Loucy (cell line): ENCODE data around the gene ZCCHC8.

Experiments
- EZH2phosphoT487 ChIP-seq: fragments of 200-600 bp; IDR thresholded peaks from 2 replicates; pipeline ENCODE4 v1.6.1; 2018; ENCODE audit warnings: antibody characterized with exemption, mild to moderate bottlenecking, moderate library complexity, borderline replicate concordance
- TF ChIP-seq, protein P1 (sequence below): fragments of 200-600 bp; sonication (generic); conservative IDR thresholded peaks from 2 replicates; pipeline ENCODE4 v1.5.1; 2014; ENCODE audit warnings: mild to moderate bottlenecking, antibody characterized with exemption, low read length

DNA sequence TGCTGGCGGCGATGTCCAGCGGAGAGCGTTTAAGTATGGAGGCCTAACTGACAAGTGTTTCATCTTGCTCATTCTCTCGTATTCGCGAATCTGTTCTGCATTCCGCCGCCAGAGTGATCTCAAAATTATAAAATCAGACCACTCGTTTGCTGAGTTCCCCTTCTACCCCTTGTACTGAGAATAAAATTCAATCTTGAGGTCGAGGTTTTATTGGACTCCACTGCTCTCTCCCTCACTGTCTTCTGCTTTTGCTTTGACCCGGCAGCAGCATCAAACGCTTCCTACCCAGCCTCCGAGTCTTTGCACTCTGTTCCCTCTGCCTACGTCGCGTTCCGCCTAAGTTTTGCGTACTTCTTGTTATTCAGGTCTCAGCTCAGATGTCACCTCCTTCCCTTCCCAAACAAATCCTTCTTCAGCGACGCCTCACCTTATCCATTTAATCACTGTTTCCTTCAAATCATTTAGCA, 26.8 kb upstream of the ZCCHC8 start:
- TF ChIP-seq, protein P1, sequence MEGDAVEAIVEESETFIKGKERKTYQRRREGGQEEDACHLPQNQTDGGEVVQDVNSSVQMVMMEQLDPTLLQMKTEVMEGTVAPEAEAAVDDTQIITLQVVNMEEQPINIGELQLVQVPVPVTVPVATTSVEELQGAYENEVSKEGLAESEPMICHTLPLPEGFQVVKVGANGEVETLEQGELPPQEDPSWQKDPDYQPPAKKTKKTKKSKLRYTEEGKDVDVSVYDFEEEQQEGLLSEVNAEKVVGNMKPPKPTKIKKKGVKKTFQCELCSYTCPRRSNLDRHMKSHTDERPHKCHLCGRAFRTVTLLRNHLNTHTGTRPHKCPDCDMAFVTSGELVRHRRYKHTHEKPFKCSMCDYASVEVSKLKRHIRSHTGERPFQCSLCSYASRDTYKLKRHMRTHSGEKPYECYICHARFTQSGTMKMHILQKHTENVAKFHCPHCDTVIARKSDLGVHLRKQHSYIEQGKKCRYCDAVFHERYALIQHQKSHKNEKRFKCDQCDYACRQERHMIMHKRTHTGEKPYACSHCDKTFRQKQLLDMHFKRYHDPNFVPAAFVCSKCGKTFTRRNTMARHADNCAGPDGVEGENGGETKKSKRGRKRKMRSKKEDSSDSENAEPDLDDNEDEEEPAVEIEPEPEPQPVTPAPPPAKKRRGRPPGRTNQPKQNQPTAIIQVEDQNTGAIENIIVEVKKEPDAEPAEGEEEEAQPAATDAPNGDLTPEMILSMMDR = no peak
- no peak for TF ChIP-seq EZH2phosphoT487
